ENCODE data around the gene CAMK4. TPM values are rescaled to one million over a fixed set of nuclear protein-coding genes. Genes with fewer than 3 reads are reported as not detected.

The CAMK4 gene
- polyA plus RNA-seq, 1 donor = 10.9 TPM

Other genes starting within 250 kb of the CAMK4 start
- 0.19 TPM for gene TSLP, start 152.7 kb upstream of the CAMK4 start, polyA plus RNA-seq
- 21.3 TPM for gene WDR36, start 132.0 kb upstream of the CAMK4 start, polyA plus RNA-seq

Measured in large intestine (tissue), 1 donor.